Mucosa of descending colon (tissue), 3 donors: ENCODE data around the gene CNIH3. TPM values are rescaled to one million over a fixed set of nuclear protein-coding genes. Genes with fewer than 3 reads are reported as not detected.

Source experiments
- ATAC-seq: fragments of 200-7000 bp; cut with Tn5 transposase; one replicate; pipeline ENCODE4 v1.9.1; 2020; ENCODE audit warnings: mild to moderate bottlenecking, moderate library complexity
- DNase-seq, 3 donors: peaks; one replicate each; pipeline ENCODE4 v3.0.0-alpha.2; 2020
- H3K36me3 ChIP-seq: fragments of 200-600 bp; one replicate; pipeline ENCODE4 v1.8.0; 2021; ENCODE audit warnings: low read depth, mild to moderate bottlenecking
- H3K4me1 ChIP-seq: fragments of 200-600 bp; one replicate; pipeline ENCODE4 v1.8.0; 2021; ENCODE audit warnings: low read depth, mild to moderate bottlenecking
- H3K4me3 ChIP-seq: fragments of 200-600 bp; one replicate; pipeline ENCODE4 v1.8.0; 2021; ENCODE audit warnings: mild to moderate bottlenecking
- H3K9me3 ChIP-seq: fragments of 200-600 bp; one replicate; pipeline ENCODE4 v1.8.0; 2021; ENCODE audit warnings: mild to moderate bottlenecking
- CTCF ChIP-seq: fragments of 200-600 bp; IDR thresholded peaks from one replicate; pipeline ENCODE4 v1.8.0; 2022; ENCODE audit warnings: antibody characterized with exemption, mild to moderate bottlenecking
- intact Hi-C, 2 donors: fragments of 100-400 bp; cut with DNase I in 1 of 2; cut with micrococcal nuclease in 1 of 2; formaldehyde crosslinking; loops; one replicate each; pipeline versions ENCODE4 v1.11.0 to v1.11.1; 2022; cut with DNase I, micrococcal nuclease
- total RNA-seq, 3 donors: library from RNA; stranded (reverse); fragmentation: NEBNext Ultra II Directional in 2 of 3; extraction: Animal tissue kit (Norgen Biotek cat#: 25700) in 2 of 3; gene quantifications; one replicate each; pipeline versions ENCODE4 v1.2.1 to v1.2.4, GENCODE V29; 2021 to 2023
- donor health status: DM: no; HTN: no; CAD: no; lungs with moderate emphysema.
- donor health status: DM: no; HTN: no; CAD: no.
- donor health status: DM: no; HTN: yes; CAD: no.

CNIH3 gene
- total RNA-seq, 3 donors from 2014 or later, result 1.0 to 2.5 (median 1.1) TPM

GRCh38 chr1:224739997-224740684 is 124.0 kb downstream of the CNIH3 start:
- intact Hi-C loops, result no loop called here
- Histone ChIP-seq H3K9me3 (no peaks in the 10 kb centered on the region), H3K36me3 (no peaks in the 10 kb centered on the region), H3K4me3 (no peak overlapping the region), H3K4me1 (no peaks in the 10 kb centered on the region)
- no peak for TF ChIP-seq CTCF
- DNase-seq (no peak), ATAC-seq (no peak)

- intact Hi-C loops, result no loop called here
- no peak for TF ChIP-seq CTCF
- no peaks in the 10 kb centered on the region for H3K4me1 ChIP-seq
- no peaks in the 10 kb centered on the region for H3K9me3 ChIP-seq
- no peak overlapping the region for H3K4me3 ChIP-seq
- no peaks in the 10 kb centered on the region for H3K36me3 ChIP-seq
- ATAC-seq (no peak), DNase-seq (no peak)
These were observed 124.6 kb downstream of the CNIH3 start for GRCh38 chr1:224740685-224741052.

- H3K9me3 ChIP-seq, result no peaks in the 10 kb centered on the region
- intact Hi-C loops, result no loop called here
- no peak for ATAC-seq
- no peak for TF ChIP-seq CTCF
- H3K4me3 ChIP-seq, result no peak overlapping the region
- H3K4me1 ChIP-seq, result no peaks in the 10 kb centered on the region
- DNase-seq, result no peak
- H3K36me3 ChIP-seq, result no peaks in the 10 kb centered on the region
These were observed 126.2 kb downstream of the CNIH3 start for GRCh38 chr1:224742349-224742748.

GRCh38 chr1:224743608-224744164 is 127.6 kb downstream of the CNIH3 start:
- no peaks in the 10 kb centered on the region for H3K4me1 ChIP-seq
- TF ChIP-seq CTCF, result no peak
- intact Hi-C loops, result no loop called here
- DNase-seq, result no peak
- no peaks in the 10 kb centered on the region for H3K36me3 ChIP-seq
- ATAC-seq, result no peak
- H3K4me3 ChIP-seq, result no peak overlapping the region
- H3K9me3 ChIP-seq, result no peaks in the 10 kb centered on the region

GRCh38 chr1:224744521-224744920 is 128.4 kb downstream of the CNIH3 start:
- H3K36me3 ChIP-seq, result no peaks in the 10 kb centered on the region
- no peaks in the 10 kb centered on the region for H3K9me3 ChIP-seq
- no peak for ATAC-seq
- intact Hi-C loops, result no loop called here
- TF ChIP-seq CTCF, result no peak
- no peak for DNase-seq
- H3K4me3 ChIP-seq, result no peak overlapping the region
- H3K4me1 ChIP-seq, result no peaks in the 10 kb centered on the region
